H1 (cell line): Measurements from ENCODE around the gene VOPP1. TPM values are rescaled to one million over a fixed set of nuclear protein-coding genes. Genes with fewer than 3 reads are reported as not detected.
"Not testable (repeated sequence)": the region's sequence is repeated elsewhere in the genome, so short reads cannot be mapped to it uniquely, and the experiment has no call there.

ENCODE experiments used
- CTCF ChIA-PET: fragments of 300-600 bp; sonication (Branson Sonifier 250); formaldehyde crosslinking; loops from one replicate; lab custom pipeline; 2021; ENCODE audit not compliant: partially characterized antibody; lab: Charles Lee
- POLR2A ChIA-PET: fragments of 300-600 bp; sonication (Branson Sonifier 250); formaldehyde crosslinking; loops from one replicate; lab custom pipeline; 2021; ENCODE audit warnings: inconsistent platforms; ENCODE audit not compliant: partially characterized antibody; lab: Charles Lee
- DNase-seq, 2 experiments: peaks; one replicate each; pipeline versions ENCODE4 v3.0.0 to v3.0.0-alpha.2; 2010 to 2022; ENCODE audit warnings: low spot score in 2 of 2, low read depth in 1 of 2, mixed read lengths in 1 of 2
- FAIRE-seq: peaks from 2 replicates; lab custom pipeline; 2011; peaks lifted over from hg19 to GRCh38; lab: Jason Lieb, UNC
- H2AFZ ChIP-seq: 2 replicates; pipeline ENCODE4 v1.8.1; 2012; ENCODE audit warnings: low read length, inconsistent platforms
- H2AK5ac ChIP-seq: 2 replicates; pipeline ENCODE4 v1.6.1; 2013; ENCODE audit warnings: low read depth, low read length
- H2BK120ac ChIP-seq: replicated peaks from 2 replicates; pipeline ENCODE3; 2013; ENCODE audit warnings: low read depth, low read length, inconsistent platforms
- H2BK12ac ChIP-seq: 2 replicates; pipeline ENCODE4 v1.6.1; 2013; ENCODE audit warnings: low read depth, low read length
- H2BK15ac ChIP-seq: 2 replicates; pipeline ENCODE4 v1.6.1; 2013; ENCODE audit warnings: low read length
- H2BK20ac ChIP-seq: 2 replicates; pipeline ENCODE4 v1.6.1; 2013; ENCODE audit warnings: low read length
- H2BK5ac ChIP-seq: 2 replicates; pipeline ENCODE4 v1.6.1; 2013; ENCODE audit warnings: low read depth, low read length
- H3K14ac ChIP-seq: 2 replicates; pipeline ENCODE4 v1.6.1; 2013; ENCODE audit warnings: inconsistent platforms; ENCODE audit not compliant: insufficient read length
- H3K18ac ChIP-seq: 2 replicates; pipeline ENCODE4 v1.6.1; 2013; ENCODE audit warnings: low read length; ENCODE audit errors: extremely low read depth
- H3K23ac ChIP-seq: 2 replicates; pipeline ENCODE4 v1.6.1; 2013; ENCODE audit warnings: inconsistent platforms; ENCODE audit not compliant: insufficient read length
- H3K23me2 ChIP-seq: 2 replicates; pipeline ENCODE4 v1.6.1; 2013; ENCODE audit warnings: low read depth, low read length
- H3K27ac ChIP-seq: 2 replicates; pipeline ENCODE4 v1.6.1; 2011; ENCODE audit warnings: low read depth, low read length, inconsistent platforms
- H3K27me3 ChIP-seq, 4 experiments: replicated peaks in 1 of 4; 1 replicate in 1 of 4; 2 replicates in 3 of 4; pipeline versions ENCODE4 v1.6.1 to v1.8.1; 2011 to 2013; ENCODE audit warnings: low read length in 3 of 4, mild to moderate bottlenecking in 3 of 4, inconsistent platforms in 2 of 4, mixed read lengths in 2 of 4, moderate library complexity in 1 of 4; ENCODE audit not compliant: control insufficient read depth in 3 of 4, insufficient read depth in 3 of 4; ENCODE audit errors: extremely low read depth in 1 of 4
- H3K36me3 ChIP-seq, 4 experiments: 2 replicates each; pipeline versions ENCODE4 v1.6.1 to v1.8.1; 2011 to 2013; ENCODE audit warnings: mild to moderate bottlenecking in 4 of 4, low read length in 3 of 4, moderate library complexity in 2 of 4, control low read depth in 1 of 4, inconsistent platforms in 1 of 4; ENCODE audit not compliant: insufficient read depth in 4 of 4, control insufficient read depth in 2 of 4
- H3K4ac ChIP-seq: replicated peaks from 2 replicates; pipeline ENCODE3; 2013; ENCODE audit warnings: low read length, low read depth, mixed read lengths, inconsistent platforms; ENCODE audit not compliant: insufficient read length
- H3K4me1 ChIP-seq, 4 experiments: replicated peaks in 1 of 4; 1 replicate in 1 of 4; 2 replicates in 3 of 4; pipeline versions ENCODE4 v1.6.1 to v1.8.1; 2011 to 2013; ENCODE audit warnings: low read length in 3 of 4, inconsistent platforms in 2 of 4, mixed read lengths in 1 of 4; ENCODE audit not compliant: insufficient read depth in 4 of 4, control insufficient read depth in 3 of 4
- H3K4me2 ChIP-seq, 2 experiments: 2 replicates each; pipeline versions ENCODE4 v1.6.1 to v1.8.1; 2011 to 2013; ENCODE audit warnings: low read depth in 2 of 2, low read length in 2 of 2, control low read depth in 1 of 2, inconsistent platforms in 1 of 2, mild to moderate bottlenecking in 1 of 2; ENCODE audit not compliant: insufficient read depth in 1 of 2
- H3K4me3 ChIP-seq, 4 experiments: fragments of 200-600, 300-600 bp in 1 of 4; sonication (generic), shearing (Covaris generic), sonication (Bioruptor Twin) in 1 of 4; 2 replicates each; pipeline versions ENCODE4 v1.5.1 to v1.8.1; 2011 to 2016; ENCODE audit warnings: low read length in 4 of 4, low read depth in 3 of 4, control low read depth in 2 of 4, inconsistent platforms in 2 of 4, mild to moderate bottlenecking in 2 of 4, mixed read lengths in 1 of 4, moderate library complexity in 1 of 4; ENCODE audit not compliant: insufficient read depth in 2 of 4; ENCODE audit errors: extremely low read depth in 1 of 4
- H3K56ac ChIP-seq: replicated peaks from 2 replicates; pipeline ENCODE3; 2013; ENCODE audit warnings: low read depth, mild to moderate bottlenecking, mixed read lengths, low read length, inconsistent platforms; ENCODE audit not compliant: insufficient read length
- H3K79me1 ChIP-seq: 2 replicates; pipeline ENCODE4 v1.6.1; 2013; ENCODE audit warnings: low read depth, low read length, control low read depth
- H3K79me2 ChIP-seq, 2 experiments: 2 replicates each; pipeline versions ENCODE4 v1.6.1 to v1.8.1; 2012 to 2013; ENCODE audit warnings: low read length in 2 of 2, mild to moderate bottlenecking in 2 of 2, inconsistent platforms in 1 of 2; ENCODE audit not compliant: insufficient read depth in 2 of 2, control insufficient read depth in 1 of 2
- H3K9ac ChIP-seq, 4 experiments: replicated peaks in 1 of 4; 1 replicate in 1 of 4; 2 replicates in 3 of 4; pipeline versions ENCODE4 v1.6.1 to v1.8.1; 2011 to 2013; ENCODE audit warnings: low read depth in 3 of 4, low read length in 3 of 4, control low read depth in 2 of 4, mild to moderate bottlenecking in 2 of 4, moderate library complexity in 2 of 4, inconsistent platforms in 1 of 4; ENCODE audit errors: extremely low read depth in 1 of 4
- H3K9me3 ChIP-seq, 2 experiments: 2 replicates each; pipeline versions ENCODE4 v1.6.1 to v1.8.1; 2012 to 2013; ENCODE audit warnings: mild to moderate bottlenecking in 2 of 2, moderate library complexity in 2 of 2, control low read depth in 1 of 2, inconsistent platforms in 1 of 2, low read depth in 1 of 2, low read length in 1 of 2, mixed read lengths in 1 of 2; ENCODE audit not compliant: insufficient read depth in 2 of 2
- H4K20me1 ChIP-seq, 2 experiments: replicated peaks in 1 of 2; 2 replicates each; pipeline versions ENCODE3 to v1.8.1; 2011 to 2013; ENCODE audit warnings: inconsistent platforms in 2 of 2, low read length in 2 of 2, mild to moderate bottlenecking in 1 of 2; ENCODE audit not compliant: insufficient read depth in 2 of 2, control insufficient read depth in 1 of 2
- H4K5ac ChIP-seq: 2 replicates; pipeline ENCODE4 v1.6.1; 2013; ENCODE audit warnings: low read length, low read depth, mixed read lengths, inconsistent platforms; ENCODE audit not compliant: insufficient read length
- H4K8ac ChIP-seq: 2 replicates; pipeline ENCODE4 v1.8.0; 2013; ENCODE audit warnings: mild to moderate bottlenecking, moderate library complexity, low read length, inconsistent platforms; ENCODE audit not compliant: insufficient read depth; ENCODE audit errors: extremely low read depth
- H4K91ac ChIP-seq: replicated peaks from 2 replicates; pipeline ENCODE3; 2013; ENCODE audit warnings: low read length, mixed read lengths, inconsistent platforms; ENCODE audit not compliant: insufficient read length
- WGBS, 2 experiments: shearing (Covaris generic) in 1 of 2; methylation state at CpG; one replicate each; pipeline versions ENCODE4 v1.1.6 to v1.1.7; 2013 to 2015; ENCODE audit warnings: low lambda C conversion rate in 2 of 2, mixed read lengths in 2 of 2, inconsistent platforms in 1 of 2, low coverage in 1 of 2, missing lambda C conversion rate in 1 of 2; ENCODE audit not compliant: insufficient replicate concordance in 2 of 2, insufficient coverage in 1 of 2, insufficient read length in 1 of 2; ENCODE audit errors: extremely low coverage in 1 of 2, missing lambda C conversion rate in 1 of 2; 5-methylcytosine and 5-hydroxymethylcytosine counted together
- polyA plus RNA-seq, 7 experiments: library from polyadenylated mRNA; depleted of rRNA in 3 of 7; stranded (reverse) in 5 of 7; unstranded in 2 of 7; fragments of >200 nt in 5 of 7; fragments of 200-250 nt in 2 of 7; gene quantifications; 1 replicate in 5 of 7; 2 replicates in 1 of 7; 4 replicates in 1 of 7; pipeline versions ENCODE4 v1.2.1 to v1.2.3, GENCODE V29; 2011 to 2013; ENCODE audit warnings: missing spikeins in 2 of 7, mixed read lengths in 2 of 7
- total RNA-seq: library from RNA; stranded (reverse); fragmentation: NEBNext Ultra II Directional; extraction: Animal tissue kit (Norgen Biotek cat#: 25700); gene quantifications from 2 replicates; pipeline ENCODE4 v1.2.1, GENCODE V29; 2021

The VOPP1 gene
- total and polyA plus RNA-seq, 2 of the 8 experiments (the other 6 are each of a cell fraction or from before 2014, with no cell fraction given) = 44.7 to 83.0 TPM

DNA sequence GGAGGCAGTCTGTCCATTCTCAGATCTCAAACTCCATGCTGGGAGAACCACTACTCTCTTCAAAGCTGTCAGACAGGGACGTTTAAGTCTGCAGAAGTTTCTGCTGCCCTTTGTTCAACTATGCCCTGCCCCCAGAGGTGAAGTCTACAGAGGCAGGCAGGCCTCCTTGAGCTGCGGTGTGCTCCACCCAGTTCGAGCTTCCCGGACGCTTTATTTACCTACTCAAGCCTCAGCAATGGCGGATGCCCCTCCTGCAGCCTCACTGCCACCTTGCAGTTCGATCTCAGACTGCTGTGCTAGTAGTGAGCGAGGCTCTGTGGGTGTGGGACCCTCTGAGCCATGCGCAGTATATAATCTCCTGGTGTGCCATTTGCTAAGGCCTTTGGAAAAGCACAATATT lies 10.4 kb upstream of the VOPP1 start:
- H2BK120ac ChIP-seq, H3K4ac ChIP-seq, H4K20me1 ChIP-seq, H3K4me1 ChIP-seq, H3K9ac ChIP-seq, H4K8ac ChIP-seq, H2BK20ac ChIP-seq, H4K91ac ChIP-seq, H3K4me3 ChIP-seq, H3K23me2 ChIP-seq, H2BK5ac ChIP-seq, H2BK15ac ChIP-seq, H2BK12ac ChIP-seq, H3K56ac ChIP-seq, H3K79me2 ChIP-seq, FAIRE-seq, H4K5ac ChIP-seq, H3K27me3 ChIP-seq, H2AFZ ChIP-seq, H3K79me1 ChIP-seq, H3K23ac ChIP-seq, H3K9me3 ChIP-seq, H3K36me3 ChIP-seq, DNase-seq, H3K4me2 ChIP-seq, H3K27ac ChIP-seq, H2AK5ac ChIP-seq, H3K18ac ChIP-seq, H3K14ac ChIP-seq: not testable (repeated sequence)
- WGBS, 2 experiments = 88% methylated on average over 9 of the region's 9 CpGs; no CpG with 5 or more reads in 1 of the 2 experiments
- CTCF ChIA-PET = interaction anchor here (2.4 kb wide), 1 partner anchor 11 kb away, joined by 19 read pairs; no protein-coding TSS in a partner anchor
- POLR2A ChIA-PET = interaction anchor here (1.2 kb wide), 1 partner anchor 9 kb away, joined by 3 read pairs; no protein-coding TSS in a partner anchor
